GM20000 (cell line): ENCODE measurements around the gene TRIAP1.

Experiments
- DNase-seq: peaks from one replicate; pipeline ENCODE4 v3.0.0; 2012; ENCODE audit warnings: low spot score
- CTCF ChIP-seq: IDR thresholded peaks from 2 replicates; pipeline ENCODE4 v1.5.1; 2012; ENCODE audit warnings: mild to moderate bottlenecking, control low read depth; ENCODE audit errors: extremely low read depth, missing control alignments

TRIAP1 gene

GRCh38 chr12:120394483-120395367, 51.5 kb downstream of the TRIAP1 start:
- no peak for TF ChIP-seq CTCF

More at GRCh38 chr12:120394483-120395367, 51.5 kb downstream of the TRIAP1 start:
- DNase-seq = no peak
